GM12891 (cell line): ENCODE data around the gene RIMS4.

Experiments used
- POLR2A ChIP-seq: IDR thresholded peaks from 2 replicates; pipeline ENCODE4 v1.6.1; 2011; ENCODE audit warnings: low read depth, low read length, control low read depth
- TAF1 ChIP-seq: IDR thresholded peaks from 2 replicates; pipeline ENCODE4 v1.6.1; 2011; ENCODE audit warnings: low read depth, low read length, control low read depth

- TF ChIP-seq POLR2A = no peak
- TF ChIP-seq TAF1 = no peak
Observed at GRCh38 chr20:44765701-44766347, 44.5 kb downstream of the RIMS4 start.
